ENCODE measurements around the gene S100A10.

DNA sequence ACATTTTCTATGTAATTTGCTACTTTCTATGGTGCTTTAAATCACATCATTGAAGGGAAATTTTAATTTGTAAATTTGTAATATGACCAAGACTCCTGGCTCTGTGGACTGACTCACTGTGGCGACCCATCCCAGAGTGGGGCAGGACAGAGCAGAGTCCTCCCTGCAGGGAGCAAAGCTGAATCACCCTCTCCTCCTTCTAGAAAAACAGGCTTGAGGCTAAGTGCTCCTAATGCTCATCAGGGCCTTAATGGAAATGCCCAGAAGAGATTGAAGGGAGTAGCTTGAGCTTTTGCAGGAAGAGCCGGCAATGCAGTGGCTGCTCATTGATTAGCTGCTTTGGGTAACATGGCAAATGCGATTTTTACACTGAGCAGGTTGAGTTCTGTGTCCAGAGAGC is 16.8 kb downstream of the S100A10 start:
- TF ChIP-seq, protein P1, sequence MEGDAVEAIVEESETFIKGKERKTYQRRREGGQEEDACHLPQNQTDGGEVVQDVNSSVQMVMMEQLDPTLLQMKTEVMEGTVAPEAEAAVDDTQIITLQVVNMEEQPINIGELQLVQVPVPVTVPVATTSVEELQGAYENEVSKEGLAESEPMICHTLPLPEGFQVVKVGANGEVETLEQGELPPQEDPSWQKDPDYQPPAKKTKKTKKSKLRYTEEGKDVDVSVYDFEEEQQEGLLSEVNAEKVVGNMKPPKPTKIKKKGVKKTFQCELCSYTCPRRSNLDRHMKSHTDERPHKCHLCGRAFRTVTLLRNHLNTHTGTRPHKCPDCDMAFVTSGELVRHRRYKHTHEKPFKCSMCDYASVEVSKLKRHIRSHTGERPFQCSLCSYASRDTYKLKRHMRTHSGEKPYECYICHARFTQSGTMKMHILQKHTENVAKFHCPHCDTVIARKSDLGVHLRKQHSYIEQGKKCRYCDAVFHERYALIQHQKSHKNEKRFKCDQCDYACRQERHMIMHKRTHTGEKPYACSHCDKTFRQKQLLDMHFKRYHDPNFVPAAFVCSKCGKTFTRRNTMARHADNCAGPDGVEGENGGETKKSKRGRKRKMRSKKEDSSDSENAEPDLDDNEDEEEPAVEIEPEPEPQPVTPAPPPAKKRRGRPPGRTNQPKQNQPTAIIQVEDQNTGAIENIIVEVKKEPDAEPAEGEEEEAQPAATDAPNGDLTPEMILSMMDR (conservative IDR thresholded peaks at IDR 0.05; ENCODE audit: low read length), result no peak
- no peak for TF ChIP-seq EZH2phosphoT487 (IDR thresholded peaks at IDR 0.05; ENCODE audit: borderline replicate concordance)
